ACC112 (cell line): Measurements from ENCODE around the gene FXYD6.
A peak's percentile ranks its signal among the peaks of the same experiment; 100 is the strongest.
"Not testable (repeated sequence)": the region's sequence is repeated elsewhere in the genome, so short reads cannot be mapped to it uniquely, and the experiment has no call there.

Source experiments
- H2AFZ ChIP-seq: fragments of 200-600 bp; sonication (generic); one replicate; pipeline ENCODE4 v1.6.0; 2017; ENCODE audit warnings: antibody characterized with exemption, low read length; ENCODE audit not compliant: unreplicated experiment
- H3K27ac ChIP-seq: fragments of 200-600 bp; sonication (generic); 2 replicates; pipeline ENCODE4 v1.5.1; 2014; ENCODE audit warnings: low read depth, mild to moderate bottlenecking, antibody characterized with exemption, low read length, moderate library complexity
- H3K27me3 ChIP-seq: fragments of 200-600 bp; sonication (generic); 2 replicates; pipeline ENCODE4 v1.6.1; 2014; ENCODE audit warnings: mild to moderate bottlenecking, antibody characterized with exemption, low read length, moderate library complexity, mixed read lengths; ENCODE audit not compliant: insufficient read depth
- H3K36me3 ChIP-seq: fragments of 200-600 bp; sonication (generic); 2 replicates; pipeline ENCODE4 v1.6.1; 2016; ENCODE audit warnings: mild to moderate bottlenecking, antibody characterized with exemption, low read length, moderate library complexity, mixed read lengths; ENCODE audit not compliant: insufficient read depth
- H3K4me1 ChIP-seq: fragments of 200-600 bp; sonication (generic); one replicate; pipeline ENCODE4 v1.6.1; 2016; ENCODE audit warnings: low read length, mixed read lengths; ENCODE audit not compliant: insufficient read depth, unreplicated experiment, control insufficient read depth
- H3K4me3 ChIP-seq: fragments of 200-600 bp; sonication (generic); 2 replicates; pipeline ENCODE4 v1.5.1; 2014; ENCODE audit warnings: mild to moderate bottlenecking, low read depth, low read length
- H3K79me2 ChIP-seq: fragments of 200-600 bp; sonication (generic); one replicate; pipeline ENCODE4 v1.6.0; 2016; ENCODE audit warnings: low read length; ENCODE audit not compliant: control insufficient read depth, unreplicated experiment, insufficient read depth

FXYD6 gene, protein sequence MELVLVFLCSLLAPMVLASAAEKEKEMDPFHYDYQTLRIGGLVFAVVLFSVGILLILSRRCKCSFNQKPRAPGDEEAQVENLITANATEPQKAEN

DNA sequence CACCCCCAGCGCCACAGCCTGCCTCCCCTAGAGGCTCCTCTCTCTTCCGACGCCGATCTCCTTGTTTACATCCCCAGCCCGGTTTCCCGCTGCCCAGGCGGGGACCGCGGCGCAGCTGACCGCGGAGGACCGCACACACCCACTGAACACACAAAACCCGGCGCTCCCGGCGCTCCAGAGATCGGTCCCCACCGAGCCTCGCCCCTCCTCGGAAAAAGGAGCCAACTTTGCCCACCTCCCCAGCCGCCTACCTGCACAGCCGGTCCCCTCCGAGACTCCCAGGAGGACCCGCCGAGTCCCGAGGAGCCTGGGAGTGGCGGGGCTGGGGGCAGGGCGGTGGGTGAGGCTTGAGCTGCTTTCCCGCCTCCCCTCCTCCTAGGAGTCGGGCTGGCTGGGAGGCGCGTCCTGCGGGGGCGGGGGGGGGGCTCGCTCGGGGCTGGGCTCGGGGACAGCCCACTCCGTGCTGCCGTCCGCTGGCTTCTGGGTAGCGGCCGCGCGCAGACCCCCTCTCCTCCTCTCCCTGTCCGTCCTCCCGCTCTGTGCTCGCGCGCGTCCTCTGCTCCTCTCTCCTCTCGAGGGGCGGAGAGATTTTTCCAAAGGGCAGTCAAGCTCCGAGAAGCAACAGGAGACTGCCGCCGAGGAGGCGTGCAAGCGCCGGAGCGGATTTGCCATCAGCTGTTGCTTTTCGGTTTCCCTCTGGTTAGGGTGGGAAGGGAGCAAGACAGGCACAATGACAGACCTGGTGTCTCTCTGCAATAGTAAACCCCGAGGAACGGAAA lies at the start of gene FXYD6:
FXYD6 (minus strand) TSS at position 318 of the 779 bp plus-strand sequence. CDS start 33,882 bp downstream, outside the sequence.
- H3K36me3 ChIP-seq: no peaks in the 10 kb centered on the region
- H3K4me3 ChIP-seq: 0 out of 2 replicates have a peak within 1 kb of the TSS, but pooled peaks have one; percentile 12
- H2AFZ ChIP-seq: no peak within 1 kb of the TSS
- H3K27ac ChIP-seq: no peak within 1 kb of the TSS
- H3K79me2 ChIP-seq: no peaks in the 10 kb centered on the region
- H3K27me3 ChIP-seq: peaks cover 98% of the 10 kb centered on the region
- no peaks in the 10 kb centered on the region for H3K4me1 ChIP-seq

DNA sequence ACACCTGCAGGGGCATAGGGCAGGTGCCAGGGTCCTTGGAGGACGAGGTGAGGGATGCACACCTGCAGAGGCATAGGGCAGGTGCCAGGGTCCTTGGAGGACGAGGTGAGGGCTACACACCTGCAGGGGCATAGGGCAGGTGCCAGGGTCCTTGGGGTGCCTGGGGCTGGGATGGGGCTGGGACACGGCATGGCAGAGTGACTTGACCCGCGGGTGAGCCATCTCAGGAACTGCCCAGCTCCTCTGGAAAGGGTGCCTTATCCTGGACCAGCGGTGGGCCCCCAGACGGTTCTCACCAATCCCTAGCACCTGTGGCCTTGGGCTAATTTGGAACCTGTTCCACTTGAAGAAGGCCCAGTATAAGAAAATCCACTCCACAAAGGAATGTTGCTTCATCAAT lies 49.7 kb upstream of the FXYD6 start:
- H2AFZ ChIP-seq, H3K36me3 ChIP-seq, H3K27ac ChIP-seq, H3K79me2 ChIP-seq, H3K4me3 ChIP-seq, H3K4me1 ChIP-seq: not testable (repeated sequence)
- H3K27me3 ChIP-seq: peaks cover 44% of the 10 kb centered on the region

DNA sequence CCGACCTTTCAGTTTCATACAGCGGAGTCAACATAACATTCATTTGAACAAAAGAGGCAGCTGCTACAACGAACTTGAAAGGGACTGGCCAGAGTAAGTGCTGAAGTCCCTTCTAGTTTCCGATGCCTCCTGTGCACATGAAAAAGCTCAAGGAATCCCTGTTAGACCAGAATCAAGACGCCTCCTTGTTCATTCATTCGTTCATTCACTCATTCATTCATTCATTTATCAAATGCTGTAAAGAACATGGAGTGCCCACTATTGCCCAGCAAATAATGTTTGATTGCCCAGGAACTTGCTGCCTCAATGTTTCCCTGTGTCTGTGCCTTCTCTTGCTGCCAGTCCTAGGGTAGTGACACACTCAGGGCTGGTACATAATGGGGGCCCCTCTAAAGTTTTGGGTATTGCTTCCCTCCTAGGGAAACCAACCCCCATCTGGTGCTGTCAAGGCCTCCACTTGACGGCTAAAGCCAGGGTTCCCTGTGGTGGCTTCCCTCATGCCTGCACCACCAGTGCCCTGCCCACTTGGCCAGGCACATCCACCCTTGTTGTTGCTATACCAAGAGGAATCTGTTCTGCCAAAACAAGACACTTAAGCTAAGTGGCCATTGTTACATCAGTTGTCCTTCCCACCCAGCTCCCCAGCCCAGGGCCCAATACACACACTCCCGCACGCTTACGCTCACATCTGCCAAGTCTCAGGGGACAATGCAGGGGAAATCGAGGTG lies 48.9 kb upstream of the FXYD6 start:
- H3K36me3 ChIP-seq: no peaks in the 10 kb centered on the region
- H3K4me1 ChIP-seq: no peaks in the 10 kb centered on the region
- no peak overlapping the region for H3K4me3 ChIP-seq
- peaks cover 46% of the 10 kb centered on the region for H3K27me3 ChIP-seq
- H2AFZ ChIP-seq: no peak overlapping the region
- no peaks in the 10 kb centered on the region for H3K79me2 ChIP-seq
- H3K27ac ChIP-seq: no peak overlapping the region

DNA sequence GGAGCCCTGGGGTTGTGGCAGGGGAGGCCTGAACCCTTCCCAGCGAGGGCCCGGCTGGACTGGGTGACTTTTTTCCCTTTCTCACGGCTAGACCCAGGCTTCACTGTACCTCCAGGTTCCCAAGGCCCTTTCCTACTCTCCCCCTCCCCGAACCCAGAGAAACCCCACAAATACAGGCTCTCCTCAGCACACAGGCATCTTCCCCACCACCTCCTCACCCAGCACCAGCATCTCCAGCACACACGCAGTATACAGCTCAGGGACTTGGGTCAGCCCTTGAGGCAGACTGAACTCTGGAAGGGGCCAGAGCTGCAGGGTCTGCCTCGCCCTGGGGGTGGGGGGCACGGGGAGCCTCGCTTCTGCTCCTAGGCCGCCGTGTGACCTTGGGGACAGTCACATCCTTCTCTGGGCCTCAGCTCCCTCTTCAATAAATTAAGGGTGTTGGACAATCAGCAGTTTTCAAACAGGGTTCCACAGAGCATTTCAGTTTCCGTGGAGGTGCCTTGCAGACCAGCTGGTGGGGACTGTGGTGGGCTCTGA lies 48.2 kb upstream of the FXYD6 start:
- Histone ChIP-seq H3K27me3 (peaks cover 39% of the 10 kb centered on the region), H3K4me3 (no peak overlapping the region), H3K36me3 (no peaks in the 10 kb centered on the region), H3K79me2 (no peaks in the 10 kb centered on the region), H2AFZ (no peak overlapping the region), H3K27ac (no peak overlapping the region), H3K4me1 (no peaks in the 10 kb centered on the region)

DNA sequence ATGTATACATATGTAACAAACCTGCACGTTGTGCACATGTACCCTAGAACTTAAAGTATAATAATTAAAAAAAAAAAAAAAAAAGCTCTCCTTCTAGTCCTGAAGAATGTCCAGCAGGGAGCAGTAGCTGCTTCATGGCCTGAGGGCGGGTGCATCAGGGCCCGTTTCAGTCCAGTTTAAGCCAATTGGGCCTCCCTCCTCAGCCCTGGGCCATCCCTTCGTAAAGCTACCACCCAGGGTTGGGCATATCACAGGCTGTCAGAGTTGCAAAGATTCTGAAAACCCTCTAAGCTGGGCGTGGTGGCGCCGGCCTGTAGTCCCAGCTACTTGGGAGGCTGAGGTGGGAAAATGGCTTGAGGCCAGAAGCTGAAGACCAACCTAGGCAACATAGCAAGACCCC lies 47.3 kb upstream of the FXYD6 start:
- Histone ChIP-seq H3K79me2 (no peaks in the 10 kb centered on the region), H2AFZ (no peak overlapping the region), H3K36me3 (no peaks in the 10 kb centered on the region), H3K27ac (no peak overlapping the region), H3K4me3 (no peak overlapping the region), H3K4me1 (no peaks in the 10 kb centered on the region), H3K27me3 (peaks cover 35% of the 10 kb centered on the region)

DNA sequence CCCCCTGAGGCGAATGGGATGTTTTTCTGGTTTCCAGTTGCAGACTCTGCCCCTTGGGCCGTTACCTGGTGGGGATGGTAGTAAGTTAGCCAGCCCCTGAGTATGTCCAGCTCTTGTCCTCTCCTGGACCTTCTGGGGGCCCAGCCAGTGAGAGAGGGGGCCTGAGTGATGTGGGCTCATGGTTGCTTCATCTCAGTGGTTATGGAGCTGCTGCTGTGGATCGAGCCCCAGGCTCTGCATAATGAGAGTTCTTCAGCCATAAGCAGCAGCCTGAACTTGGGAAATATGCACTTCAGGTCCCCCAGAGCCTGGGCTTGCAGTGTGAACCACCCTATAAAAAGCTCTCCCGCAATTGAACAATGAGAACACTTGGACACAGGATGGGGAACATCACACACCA lies 46.8 kb upstream of the FXYD6 start:
- H3K4me1 ChIP-seq: no peaks in the 10 kb centered on the region
- no peak overlapping the region for H2AFZ ChIP-seq
- H3K27me3 ChIP-seq: peaks cover 30% of the 10 kb centered on the region
- H3K27ac ChIP-seq: no peak overlapping the region
- H3K36me3 ChIP-seq: no peaks in the 10 kb centered on the region
- H3K4me3 ChIP-seq: no peak overlapping the region
- H3K79me2 ChIP-seq: no peaks in the 10 kb centered on the region

DNA sequence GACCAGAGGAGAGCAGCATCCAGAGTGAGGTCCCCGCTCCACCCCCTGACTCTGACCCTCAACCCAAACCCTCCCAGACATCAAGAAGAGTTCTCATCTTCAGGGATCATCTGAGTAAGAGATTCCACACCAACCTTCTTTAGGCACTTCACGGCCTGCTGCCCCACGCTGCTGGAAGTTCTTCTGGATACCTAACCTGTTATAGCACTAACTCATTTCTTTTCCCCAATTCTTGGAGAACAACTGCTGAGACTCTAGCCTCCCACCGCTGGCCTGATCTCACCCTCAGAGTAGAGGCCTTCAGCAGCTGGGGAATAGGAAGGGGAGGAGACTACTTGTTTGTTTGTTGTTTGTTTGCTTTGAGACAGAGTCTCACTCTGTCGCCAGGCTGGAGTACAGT lies 45.4 kb upstream of the FXYD6 start:
- H3K27ac ChIP-seq: no peak overlapping the region

DNA sequence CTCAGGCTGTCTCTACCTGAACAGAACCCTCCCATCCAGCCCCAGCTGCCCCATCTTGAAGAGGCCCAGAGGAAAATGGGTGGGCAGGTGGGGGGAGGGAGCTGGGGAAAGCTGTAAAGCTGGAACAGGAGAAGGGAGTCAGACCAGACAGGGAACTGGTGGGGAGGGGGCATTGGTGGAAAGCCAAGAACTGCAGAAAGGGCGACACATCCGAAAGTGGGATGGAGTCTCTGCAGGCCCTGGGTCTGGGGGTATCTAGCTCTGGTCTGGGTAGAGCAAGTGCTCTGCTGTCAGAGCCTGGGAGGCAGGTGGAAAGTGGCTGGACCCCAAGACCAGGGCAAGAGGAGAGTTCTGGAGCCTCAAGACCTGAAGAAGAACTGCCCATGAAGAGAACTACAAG lies 45.0 kb upstream of the FXYD6 start:
- H2AFZ ChIP-seq: no peak overlapping the region
- H3K36me3 ChIP-seq: no peaks in the 10 kb centered on the region
- H3K27me3 ChIP-seq: peaks cover 27% of the 10 kb centered on the region
- H3K79me2 ChIP-seq: no peaks in the 10 kb centered on the region
- no peak overlapping the region for H3K4me3 ChIP-seq
- H3K27ac ChIP-seq: no peak overlapping the region
- H3K4me1 ChIP-seq: no peaks in the 10 kb centered on the region

More for the DNA sequence above, 45.4 kb upstream of the FXYD6 start:
- no peaks in the 10 kb centered on the region for H3K4me1 ChIP-seq
- H3K27me3 ChIP-seq: peaks cover 27% of the 10 kb centered on the region
- no peak overlapping the region for H2AFZ ChIP-seq
- H3K36me3 ChIP-seq: no peaks in the 10 kb centered on the region
- H3K4me3 ChIP-seq: no peak overlapping the region
- H3K79me2 ChIP-seq: no peaks in the 10 kb centered on the region

DNA sequence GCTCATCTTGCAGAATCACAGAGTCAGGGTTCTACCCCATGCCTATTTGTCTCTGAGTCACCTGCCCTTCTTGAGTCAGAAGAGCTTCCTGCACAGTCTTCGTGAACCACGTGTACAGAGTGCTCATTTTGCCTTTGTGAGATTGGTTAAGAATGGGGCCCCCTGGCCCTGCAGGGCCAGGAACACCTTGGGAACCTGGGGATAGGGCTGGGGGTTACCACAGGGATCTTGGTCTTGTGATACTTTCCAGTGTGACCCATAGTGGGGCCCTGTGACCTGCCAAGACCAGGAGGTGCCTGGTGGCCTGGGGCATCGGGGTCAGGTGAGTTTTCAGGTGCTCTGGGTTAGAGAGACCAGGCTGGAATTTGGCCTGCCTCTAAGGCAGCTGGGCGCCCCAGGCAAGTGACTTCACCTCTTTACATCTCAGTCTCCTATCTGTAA lies 43.3 kb upstream of the FXYD6 start:
- Histone ChIP-seq H2AFZ (no peak overlapping the region), H3K4me3 (no peak overlapping the region), H3K79me2 (no peaks in the 10 kb centered on the region), H3K27me3 (peaks cover 34% of the 10 kb centered on the region), H3K36me3 (no peaks in the 10 kb centered on the region), H3K4me1 (no peaks in the 10 kb centered on the region), H3K27ac (no peak overlapping the region)

DNA sequence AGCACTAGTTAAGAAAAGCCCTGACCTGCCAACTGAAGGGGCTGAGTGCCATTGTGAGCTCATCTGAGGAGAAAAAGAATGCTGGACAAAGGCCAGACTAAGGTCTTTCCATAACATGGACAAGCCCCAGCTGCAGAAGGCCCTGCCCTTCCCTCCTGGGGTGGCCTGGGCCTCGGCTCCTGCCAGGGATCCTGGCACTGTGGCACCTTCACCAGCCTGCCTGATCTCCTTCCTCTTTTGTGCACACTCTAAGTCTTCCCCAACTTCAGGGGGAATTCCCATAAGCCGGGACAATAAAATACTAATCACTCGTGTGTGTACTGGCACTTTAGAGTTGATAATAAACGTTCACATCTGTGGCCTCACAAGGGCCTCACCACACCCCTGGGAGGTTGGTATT lies 42.9 kb upstream of the FXYD6 start:
- H2AFZ ChIP-seq: no peak overlapping the region

More for the DNA sequence above, 42.9 kb upstream of the FXYD6 start:
- no peaks in the 10 kb centered on the region for H3K79me2 ChIP-seq
- H3K4me3 ChIP-seq: no peak overlapping the region
- no peak overlapping the region for H3K27ac ChIP-seq
- no peaks in the 10 kb centered on the region for H3K36me3 ChIP-seq
- H3K27me3 ChIP-seq: peaks cover 34% of the 10 kb centered on the region
- no peaks in the 10 kb centered on the region for H3K4me1 ChIP-seq
